Activated CD4-positive, alpha-beta T cell treated with anti-CD3 and anti-CD28 coated beads, Interleukin-2, amount 10 ng/mL, durations not matched to agents 24 days and 14 days (primary cell): ENCODE measurements around the gene FFAR2. TPM values are rescaled to one million over a fixed set of nuclear protein-coding genes. Genes with fewer than 3 reads are reported as not detected.
A peak's percentile ranks its signal among the peaks of the same experiment; 100 is the strongest.
"Not testable (repeated sequence)": the region's sequence is repeated elsewhere in the genome, so short reads cannot be mapped to it uniquely, and the experiment has no call there.

ENCODE experiments used
- DNase-seq: peaks from one replicate; pipeline ENCODE4 v3.0.0; 2022
- H3K27ac Mint-ChIP-seq: one replicate; pipeline ENCODE4 v1.8.0; 2022; ENCODE audit warnings: mild to moderate bottlenecking, mixed read lengths
- H3K27me3 Mint-ChIP-seq: one replicate; pipeline ENCODE4 v1.8.0; 2022; ENCODE audit warnings: mixed read lengths
- H3K36me3 Mint-ChIP-seq: one replicate; pipeline ENCODE4 v1.8.0; 2022; ENCODE audit warnings: low read depth, mild to moderate bottlenecking, mixed read lengths
- H3K4me1 Mint-ChIP-seq: one replicate; pipeline ENCODE4 v1.8.0; 2021; ENCODE audit warnings: mixed read lengths
- H3K4me3 Mint-ChIP-seq: one replicate; pipeline ENCODE4 v1.8.0; 2022; ENCODE audit warnings: mild to moderate bottlenecking, moderate library complexity, mixed read lengths
- H3K9me3 Mint-ChIP-seq: one replicate; pipeline ENCODE4 v1.8.0; 2021; ENCODE audit warnings: mixed read lengths
- intact Hi-C: fragments of 100-400 bp; cut with micrococcal nuclease; formaldehyde crosslinking; loops from one replicate; pipeline ENCODE4 v1.15.1; 2023
- total RNA-seq: library from RNA; stranded (reverse); gene quantifications from 2 replicates; pipeline ENCODE4 v1.2.3, GENCODE V29; 2022

Gene FFAR2
- total RNA-seq, result not detected in 2 replicates

DNA sequence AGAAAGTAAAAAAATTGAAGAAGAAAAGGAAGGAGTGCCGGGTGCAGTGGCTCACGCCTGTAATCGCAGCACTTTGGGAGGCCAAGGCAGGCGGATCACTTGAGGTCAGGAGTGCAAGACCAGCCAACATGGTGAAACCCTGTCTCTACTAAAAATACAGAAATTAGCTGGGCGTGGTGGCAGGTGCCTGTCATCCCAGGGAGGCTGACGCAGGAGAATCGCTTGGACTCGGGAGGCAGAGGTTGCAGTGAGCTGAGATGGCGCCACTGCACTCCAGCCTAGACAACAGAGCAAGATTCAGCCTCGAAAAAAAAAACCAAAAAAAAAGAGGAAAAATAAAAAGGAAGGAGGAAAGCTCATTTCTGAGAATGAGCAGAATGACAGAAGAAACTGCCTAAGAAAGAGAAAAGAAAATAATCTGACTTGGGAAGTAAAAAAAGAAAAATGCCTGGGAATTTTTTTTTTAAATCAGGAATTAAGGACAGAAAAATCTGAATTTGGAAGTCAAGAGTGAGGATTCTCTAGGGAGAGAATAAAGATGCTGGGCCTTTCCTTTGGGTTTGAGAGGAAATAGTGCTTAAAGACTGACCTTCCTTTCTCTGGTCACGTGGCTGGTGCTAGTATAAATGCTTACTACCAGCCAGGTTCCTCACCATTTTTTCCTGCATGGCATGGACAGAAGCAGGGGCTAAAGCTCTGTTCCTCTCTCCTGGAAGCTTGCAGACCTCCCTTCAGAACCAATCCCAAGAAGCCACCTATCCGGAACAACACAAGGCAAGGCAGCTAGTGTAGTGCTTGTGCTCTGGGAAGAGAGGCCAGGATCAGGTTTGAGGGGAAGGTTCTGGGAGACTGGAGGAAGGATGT lies at the start of gene FFAR2:
TSS of gene FFAR2 (plus strand) at position 652 of the 864 bp plus-strand sequence. CDS start 1,458 bp downstream, outside the sequence.
- no peaks in the 10 kb centered on the region for H3K9me3 Mint-ChIP-seq
- H3K4me3 Mint-ChIP-seq, result no peak within 1 kb of the TSS
- H3K36me3 Mint-ChIP-seq, result no peaks in the 10 kb centered on the region
- H3K4me1 Mint-ChIP-seq, result peaks cover 23% of the 10 kb centered on the region
- intact Hi-C loops, result no loop called here
- H3K27ac Mint-ChIP-seq, result no peak within 1 kb of the TSS
- no peak for DNase-seq
- H3K27me3 Mint-ChIP-seq, result peaks cover 43% of the 10 kb centered on the region

DNA sequence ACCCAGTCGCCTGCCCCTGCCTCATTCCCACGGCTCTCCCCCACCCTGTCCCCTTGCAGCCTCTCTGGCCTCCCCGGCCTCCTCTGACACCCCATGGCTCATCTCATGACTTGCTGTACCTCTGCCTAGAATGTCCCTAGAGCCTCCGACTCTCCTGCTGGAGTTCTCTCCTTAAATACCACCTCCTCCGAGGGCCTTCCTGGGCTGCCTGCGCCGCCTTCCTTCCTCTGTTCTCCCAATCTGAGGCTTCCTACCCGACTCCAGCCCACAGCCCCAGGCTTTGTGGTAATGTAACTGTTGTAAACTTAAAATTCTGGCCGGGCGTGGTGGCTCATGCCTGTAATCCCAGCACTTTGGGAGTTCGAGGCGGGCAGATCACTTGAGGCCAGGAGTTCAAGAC lies 49.5 kb upstream of the FFAR2 start:
- intact Hi-C loops, result no loop called here
- Mint-ChIP-seq H3K9me3 (no peaks in the 10 kb centered on the region), H3K27me3 (peaks cover 2% of the 10 kb centered on the region), H3K4me3 (no peak overlapping the region), H3K4me1 (no peaks in the 10 kb centered on the region), H3K36me3 (no peaks in the 10 kb centered on the region), H3K27ac (no peak overlapping the region)
- no peak for DNase-seq

- DNase-seq, result no peak
- H3K9me3 Mint-ChIP-seq, result no peaks in the 10 kb centered on the region
- no peak overlapping the region for H3K27ac Mint-ChIP-seq
- H3K27me3 Mint-ChIP-seq, result no peaks in the 10 kb centered on the region
- intact Hi-C loops, result no loop called here
- no peaks in the 10 kb centered on the region for H3K4me1 Mint-ChIP-seq
- no peaks in the 10 kb centered on the region for H3K36me3 Mint-ChIP-seq
- no peak overlapping the region for H3K4me3 Mint-ChIP-seq
Observed at GRCh38 chr19:35399231-35399630, 48.8 kb upstream of the FFAR2 start.

GRCh38 chr19:35399948-35400772 lies 47.9 kb upstream of the FFAR2 start:
- no peaks in the 10 kb centered on the region for H3K9me3 Mint-ChIP-seq
- H3K4me3 Mint-ChIP-seq, result no peak overlapping the region
- intact Hi-C loops, result no loop called here
- no peaks in the 10 kb centered on the region for H3K27me3 Mint-ChIP-seq
- DNase-seq, result no peak
- H3K36me3 Mint-ChIP-seq, result no peaks in the 10 kb centered on the region
- no peak overlapping the region for H3K27ac Mint-ChIP-seq
- peaks cover 6% of the 10 kb centered on the region for H3K4me1 Mint-ChIP-seq

DNA sequence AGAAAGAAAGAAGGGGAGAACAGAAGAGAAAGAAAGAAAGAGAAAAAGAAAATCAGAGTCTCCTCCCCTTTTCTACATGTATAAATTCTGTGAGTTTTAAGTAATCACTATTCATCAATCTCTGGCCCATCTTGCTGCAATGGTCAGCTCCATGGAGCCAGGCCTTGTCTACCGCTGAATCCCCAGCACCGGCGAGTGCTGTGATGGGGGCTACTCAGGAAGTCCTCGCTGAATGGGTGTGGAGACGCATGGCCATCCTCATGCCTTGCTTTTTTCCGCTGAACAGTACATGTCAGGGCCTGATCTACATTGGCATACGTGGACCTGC lies 47.3 kb upstream of the FFAR2 start:
- intact Hi-C loops, result no loop called here
- H3K9me3 Mint-ChIP-seq, result no peaks in the 10 kb centered on the region
- H3K27me3 Mint-ChIP-seq, result peaks cover under 1% of the 10 kb centered on the region
- H3K4me1 Mint-ChIP-seq, result peaks cover 9% of the 10 kb centered on the region
- H3K36me3 Mint-ChIP-seq, result no peaks in the 10 kb centered on the region
- no peak for DNase-seq
- peak overlapping the region; percentile 37 for H3K27ac Mint-ChIP-seq
- no peak overlapping the region for H3K4me3 Mint-ChIP-seq

- H3K4me3 Mint-ChIP-seq, H3K36me3 Mint-ChIP-seq, DNase-seq, H3K27me3 Mint-ChIP-seq, H3K27ac Mint-ChIP-seq, H3K9me3 Mint-ChIP-seq, intact Hi-C loops, H3K4me1 Mint-ChIP-seq: not testable (repeated sequence)
Observed at GRCh38 chr19:35401416-35401815, 46.6 kb upstream of the FFAR2 start.

DNA sequence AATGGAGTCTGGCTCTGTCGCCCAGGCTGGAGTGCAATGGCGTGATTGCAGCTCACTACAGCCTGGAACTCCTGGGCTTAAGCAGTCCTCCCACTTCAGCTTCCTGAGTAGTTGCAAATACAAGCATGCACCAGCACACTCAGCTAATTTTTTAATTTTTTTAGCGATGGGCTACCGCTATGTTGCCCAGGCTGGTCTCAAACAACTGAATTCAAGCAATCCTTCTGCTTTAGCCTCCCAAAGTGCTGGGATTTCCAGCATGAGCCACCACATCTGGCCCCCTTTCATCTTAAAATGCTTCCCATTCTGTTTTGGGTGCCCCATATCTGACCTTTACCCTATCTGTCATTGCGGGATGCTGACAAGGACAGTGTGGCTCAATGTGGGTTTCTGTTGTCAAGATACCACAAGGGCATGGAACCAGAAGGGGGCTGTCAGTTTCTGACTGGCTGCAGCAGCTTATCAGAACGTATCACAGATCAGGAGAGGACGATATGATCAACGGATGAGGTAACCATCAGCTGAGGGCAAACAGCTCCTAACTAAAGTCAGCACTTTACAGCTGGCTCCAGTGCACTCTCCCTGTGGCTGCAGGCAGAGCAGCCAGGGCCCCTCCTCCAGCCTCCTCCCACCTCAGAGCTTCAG lies 44.8 kb upstream of the FFAR2 start:
- no peak for DNase-seq

DNA sequence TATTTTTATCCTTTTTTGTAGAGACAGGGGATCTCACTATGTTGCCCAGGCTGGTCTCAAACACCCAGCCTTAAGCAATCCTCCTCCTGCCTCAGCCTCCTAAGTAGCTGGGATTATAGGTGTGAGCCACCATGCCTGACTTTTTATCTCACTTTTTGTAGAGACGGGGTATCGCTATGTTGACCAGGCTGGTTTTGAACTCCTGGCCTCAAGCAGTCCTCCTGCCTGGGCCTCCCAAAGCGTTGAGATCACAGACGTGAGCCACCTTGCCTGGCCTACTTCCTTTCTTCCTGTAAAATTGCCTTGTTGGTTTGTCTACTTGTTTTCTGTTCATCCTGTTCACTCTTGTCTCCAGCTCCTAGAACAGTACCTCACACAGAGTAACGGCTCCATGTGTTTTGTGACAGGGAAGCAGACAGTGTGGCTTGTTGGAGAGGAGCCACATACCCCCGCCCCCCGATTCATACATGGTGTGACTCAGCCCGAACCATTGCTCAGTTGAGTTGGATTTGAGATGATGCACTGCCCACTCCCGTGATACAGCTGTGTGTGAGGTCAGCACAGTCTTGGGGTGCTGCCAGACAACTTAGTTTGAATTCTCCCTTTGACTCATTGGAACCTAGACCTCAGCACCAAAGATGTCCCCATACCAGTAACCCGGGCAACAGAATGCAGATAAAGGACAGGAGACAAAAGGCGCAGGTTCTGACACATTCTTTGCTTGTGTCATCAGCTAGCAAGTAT lies 43.0 kb upstream of the FFAR2 start:
- DNase-seq, result peak; percentile 58
- no peak overlapping the region for H3K4me3 Mint-ChIP-seq
- no peaks in the 10 kb centered on the region for H3K9me3 Mint-ChIP-seq
- H3K27me3 Mint-ChIP-seq, result peaks cover 14% of the 10 kb centered on the region
- no peaks in the 10 kb centered on the region for H3K36me3 Mint-ChIP-seq
- intact Hi-C loops, result no loop called here
- peak overlapping the region; percentile 58 for H3K27ac Mint-ChIP-seq
- H3K4me1 Mint-ChIP-seq, result peaks cover 9% of the 10 kb centered on the region

More for the DNA sequence above, 44.8 kb upstream of the FFAR2 start:
- Mint-ChIP-seq H3K9me3 (no peaks in the 10 kb centered on the region), H3K4me1 (peaks cover 9% of the 10 kb centered on the region), H3K4me3 (no peak overlapping the region), H3K27me3 (peaks cover 4% of the 10 kb centered on the region), H3K27ac (no peak overlapping the region), H3K36me3 (no peaks in the 10 kb centered on the region)
- intact Hi-C loops, result no loop called here

DNA sequence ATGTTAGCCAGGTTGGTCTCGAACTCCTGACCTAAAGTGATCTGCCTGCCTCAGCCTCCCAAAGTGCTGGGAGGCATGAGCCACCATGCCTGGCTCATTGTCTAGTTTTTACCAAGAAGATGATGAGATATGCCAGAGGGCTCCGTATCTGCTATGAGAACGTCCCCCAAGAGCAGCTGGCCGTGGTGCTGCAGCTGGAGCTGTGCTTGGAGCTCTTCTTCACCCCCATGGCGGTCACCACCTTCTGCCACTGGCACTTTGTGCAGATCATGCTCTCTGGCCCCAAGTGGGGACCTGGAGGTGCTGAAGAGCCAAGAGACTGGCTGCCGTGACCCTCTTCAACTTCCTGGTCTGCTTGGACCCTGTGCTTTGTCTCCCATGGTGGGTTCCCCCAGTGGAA lies 40.4 kb upstream of the FFAR2 start:
- Mint-ChIP-seq H3K27ac (no peak overlapping the region), H3K4me3 (no peak overlapping the region), H3K4me1 (peaks cover 9% of the 10 kb centered on the region), H3K36me3 (no peaks in the 10 kb centered on the region), H3K9me3 (no peaks in the 10 kb centered on the region), H3K27me3 (peaks cover 22% of the 10 kb centered on the region)
- intact Hi-C loops, result no loop called here
- DNase-seq, result no peak

DNA sequence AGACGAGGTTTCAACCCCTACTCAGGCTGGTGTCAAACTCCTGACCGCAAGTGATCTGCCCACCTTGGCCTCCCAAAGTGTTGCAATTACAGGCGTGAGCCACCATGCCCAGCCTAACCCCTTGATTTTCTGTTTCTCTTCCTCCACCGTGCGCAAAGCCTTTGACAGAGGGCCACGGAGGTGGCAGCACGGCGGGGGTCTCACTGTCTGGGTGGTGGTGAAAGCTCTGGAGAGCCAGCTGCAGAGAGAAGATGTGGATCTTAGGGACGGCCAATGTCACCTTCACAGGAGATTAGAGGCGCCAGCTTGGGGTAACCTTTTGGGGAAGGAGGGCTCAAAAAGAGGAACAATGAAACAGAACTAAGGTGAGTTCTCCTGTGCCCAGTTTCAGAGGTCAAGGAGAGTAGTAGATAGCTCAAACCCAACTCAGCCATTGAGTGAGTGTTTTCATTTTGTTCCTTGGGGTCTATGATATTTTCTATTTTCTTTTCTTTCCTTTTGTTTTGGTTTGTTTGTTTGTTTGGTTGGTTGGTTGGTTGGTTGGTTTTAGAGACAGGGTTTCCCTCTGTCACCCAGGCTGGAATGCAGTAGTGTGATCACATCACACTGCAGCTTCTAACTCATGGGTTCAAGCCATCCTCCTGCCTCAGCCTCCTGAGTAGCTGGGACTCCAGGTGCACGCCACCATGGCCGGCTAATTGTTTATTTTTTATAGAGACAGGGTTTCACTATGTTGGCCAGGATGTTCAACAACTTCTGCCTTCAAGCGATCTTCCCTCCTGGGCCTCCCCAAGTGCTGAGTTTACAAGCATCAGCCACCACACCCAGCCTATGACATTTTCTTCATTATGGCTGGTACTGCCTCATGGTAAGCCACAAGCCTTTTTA lies 39.5 kb upstream of the FFAR2 start:
- H3K4me3 Mint-ChIP-seq, result no peak overlapping the region
- intact Hi-C loops, result no loop called here
- H3K27me3 Mint-ChIP-seq, result peaks cover 25% of the 10 kb centered on the region
- H3K9me3 Mint-ChIP-seq, result no peaks in the 10 kb centered on the region
- H3K27ac Mint-ChIP-seq, result no peak overlapping the region
- no peak for DNase-seq
- H3K4me1 Mint-ChIP-seq, result peaks cover 9% of the 10 kb centered on the region
- no peaks in the 10 kb centered on the region for H3K36me3 Mint-ChIP-seq

GRCh38 chr19:35409191-35409590 lies 38.9 kb upstream of the FFAR2 start:
- Mint-ChIP-seq H3K27ac (no peak overlapping the region), H3K27me3 (peaks cover 26% of the 10 kb centered on the region), H3K36me3 (no peaks in the 10 kb centered on the region), H3K9me3 (no peaks in the 10 kb centered on the region), H3K4me3 (no peak overlapping the region), H3K4me1 (peaks cover 9% of the 10 kb centered on the region)
- intact Hi-C loops, result no loop called here
- DNase-seq, result no peak

GRCh38 chr19:35410487-35410886 lies 37.6 kb upstream of the FFAR2 start:
- no peak for DNase-seq
- Mint-ChIP-seq H3K27me3 (peaks cover 32% of the 10 kb centered on the region), H3K36me3 (no peaks in the 10 kb centered on the region), H3K9me3 (no peaks in the 10 kb centered on the region), H3K4me3 (no peak overlapping the region), H3K4me1 (no peaks in the 10 kb centered on the region), H3K27ac (no peak overlapping the region)
- intact Hi-C loops, result no loop called here

DNA sequence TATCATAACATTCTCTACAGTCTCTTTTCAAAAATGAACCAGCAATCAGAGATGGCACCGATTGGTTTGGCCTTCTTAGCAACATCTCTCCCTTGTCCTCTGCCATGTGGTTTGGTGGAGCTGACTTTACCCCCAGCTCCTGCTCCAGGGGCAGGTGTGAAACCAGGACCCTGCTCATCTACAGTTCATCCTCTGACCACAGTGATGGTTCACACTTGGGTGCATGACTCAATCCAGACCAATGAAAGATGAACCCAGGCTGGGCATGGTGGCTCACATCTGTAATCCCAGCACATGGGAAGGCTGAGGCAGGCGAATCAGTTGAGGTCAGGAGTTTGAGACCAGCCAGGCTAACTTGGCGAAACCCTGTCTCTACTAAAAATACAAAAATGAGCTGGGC lies 33.6 kb upstream of the FFAR2 start:
- H3K4me3 Mint-ChIP-seq, result no peak overlapping the region
- H3K36me3 Mint-ChIP-seq, result no peaks in the 10 kb centered on the region

More for the DNA sequence above, 33.6 kb upstream of the FFAR2 start:
- H3K27me3 Mint-ChIP-seq, result peaks cover 46% of the 10 kb centered on the region
- no peaks in the 10 kb centered on the region for H3K4me1 Mint-ChIP-seq
- no peak for DNase-seq
- no peaks in the 10 kb centered on the region for H3K9me3 Mint-ChIP-seq
- intact Hi-C loops, result no loop called here
- no peak overlapping the region for H3K27ac Mint-ChIP-seq
